CD4-positive, alpha-beta T cell treated with Interleukin-4 for 1 hour (primary cell): ENCODE measurements around the gene AMBRA1.
"Not testable (repeated sequence)": the region's sequence is repeated elsewhere in the genome, so short reads cannot be mapped to it uniquely, and the experiment has no call there.

Source experiments
- DNase-seq, 2 donors: peaks; one replicate each; pipeline ENCODE4 v3.0.0-alpha.2; 2020 to 2022

The AMBRA1 gene

DNA sequence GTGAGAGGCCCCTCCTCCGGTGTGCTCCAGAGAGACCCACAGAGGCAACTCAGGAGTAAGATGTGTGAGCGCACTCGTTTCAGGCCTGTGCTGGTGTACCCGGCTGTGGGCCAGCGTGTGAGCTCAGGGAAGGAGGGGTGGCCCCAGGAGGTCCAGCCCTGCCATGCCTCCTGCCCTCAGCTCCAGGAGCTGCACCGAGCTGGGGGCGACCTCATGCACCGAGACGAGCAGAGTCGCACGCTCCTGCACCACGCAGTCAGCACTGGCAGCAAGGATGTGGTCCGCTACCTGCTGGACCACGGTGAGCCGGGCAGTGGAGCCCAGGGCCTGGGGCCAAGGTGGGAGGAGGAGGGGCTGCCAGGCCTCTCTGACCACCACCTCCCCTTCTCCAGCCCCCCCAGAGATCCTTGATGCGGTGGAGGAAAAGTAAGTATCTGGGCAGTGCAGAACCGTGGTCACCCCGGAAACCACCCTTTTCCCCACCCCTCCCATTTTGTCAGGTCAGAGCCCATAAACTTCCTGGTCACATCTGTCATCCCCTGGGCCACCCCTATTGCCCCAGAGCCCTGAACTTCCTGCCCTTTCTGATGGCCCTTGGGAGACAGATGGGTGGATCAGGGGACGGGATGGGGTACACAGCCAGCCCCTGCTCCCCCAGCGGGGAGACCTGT lies 214.9 kb downstream of the AMBRA1 start:
- DNase-seq = no peak

DNA sequence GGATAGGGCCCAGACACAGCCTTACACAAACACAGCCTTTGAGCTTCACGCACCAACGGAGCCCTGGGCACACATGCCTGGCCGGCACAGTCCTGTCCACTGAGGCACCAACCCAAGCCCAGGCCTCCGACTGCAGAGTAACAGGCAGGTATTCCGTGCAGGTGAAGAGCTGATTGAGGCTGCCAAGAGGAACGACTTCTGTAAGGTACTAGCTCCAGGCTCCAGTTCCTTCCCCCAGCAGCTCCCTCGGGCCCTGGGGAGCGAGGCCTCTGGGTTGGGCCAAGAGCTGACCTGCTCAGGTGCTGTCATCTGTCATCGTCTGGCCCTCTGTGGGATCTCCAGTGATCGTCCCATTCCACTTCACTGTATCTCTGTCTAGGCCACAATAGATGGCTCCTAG lies 215.5 kb downstream of the AMBRA1 start:
- DNase-seq = no peak

DNA sequence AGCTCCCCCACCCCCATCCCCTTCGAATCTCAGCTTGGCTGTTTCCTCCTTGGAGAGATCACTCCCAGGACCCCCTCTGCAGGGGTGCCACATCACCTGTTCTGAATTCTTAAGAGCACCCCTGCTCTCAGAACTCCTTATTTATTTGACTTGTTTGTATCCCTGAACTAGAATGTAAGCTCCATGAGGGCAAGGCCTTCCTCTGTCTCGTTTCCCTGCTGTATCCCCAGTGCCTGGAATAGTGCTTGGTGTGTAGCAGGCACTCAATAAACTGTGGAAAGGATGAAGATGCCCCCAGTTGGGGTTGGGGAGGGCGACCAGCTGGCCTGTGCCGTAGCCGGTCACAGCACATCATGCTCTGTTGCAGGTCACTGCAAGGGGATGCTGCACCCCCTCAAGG lies 216.0 kb downstream of the AMBRA1 start:
- DNase-seq = no peak

DNA sequence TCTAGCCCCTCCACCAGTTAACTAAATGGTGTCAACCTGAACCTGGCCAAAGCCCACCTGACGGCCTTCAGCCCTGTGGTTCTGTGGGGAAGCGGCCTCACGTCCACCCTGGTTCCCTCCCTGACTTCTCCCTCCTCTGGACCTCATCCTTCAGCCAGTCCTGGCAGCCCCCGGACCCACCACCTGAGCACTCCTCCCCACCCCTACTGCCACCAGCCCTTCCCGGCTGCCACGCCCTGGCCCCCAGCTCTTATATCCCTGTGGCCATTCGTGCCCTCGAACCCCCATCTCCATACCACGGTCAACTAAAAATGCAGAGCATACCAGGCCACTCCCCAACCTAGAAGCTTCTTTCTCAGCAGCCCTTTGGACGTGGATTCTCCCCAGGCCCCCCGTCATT lies 216.5 kb downstream of the AMBRA1 start:
- DNase-seq = no peak

GRCh38 chr11:46376258-46377050 lies 217.4 kb downstream of the AMBRA1 start:
- DNase-seq = no peak

DNA sequence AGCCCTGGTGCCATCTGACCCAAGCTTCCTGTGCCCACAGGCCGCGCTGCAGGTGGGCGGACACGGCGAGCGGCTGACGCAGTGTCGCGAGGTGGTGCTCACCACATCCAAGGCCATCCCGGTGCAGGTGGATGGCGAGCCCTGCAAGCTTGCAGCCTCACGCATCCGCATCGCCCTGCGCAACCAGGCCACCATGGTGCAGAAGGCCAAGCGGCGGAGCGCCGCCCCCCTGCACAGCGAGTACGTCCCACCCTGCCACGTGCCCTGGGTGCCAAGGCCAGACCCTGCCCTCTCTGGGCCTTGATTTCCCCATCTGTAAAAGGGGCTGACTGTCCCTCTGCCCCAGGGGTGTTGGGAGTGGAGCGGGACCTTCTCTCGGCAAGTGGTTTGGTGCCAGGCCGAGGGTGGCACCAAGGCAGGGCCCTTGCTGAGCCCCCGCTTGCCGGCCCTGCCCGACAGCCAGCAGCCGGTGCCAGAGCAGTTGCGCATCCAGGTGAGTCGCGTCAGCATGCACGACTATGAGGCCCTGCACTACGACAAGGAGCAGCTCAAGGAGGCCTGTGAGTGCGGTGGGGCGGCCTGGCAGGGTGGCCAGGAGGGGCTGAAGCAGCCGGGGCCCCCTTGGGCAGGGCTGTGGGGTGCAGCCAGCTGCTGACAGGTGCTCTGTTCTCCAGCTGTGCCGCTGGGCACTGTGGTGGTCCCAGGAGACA lies 218.3 kb downstream of the AMBRA1 start:
- DNase-seq = no peak

- DNase-seq = no peak
Measured at GRCh38 chr11:46374815-46375214, 219.0 kb downstream of the AMBRA1 start.

GRCh38 chr11:46373787-46374740 lies 219.8 kb downstream of the AMBRA1 start:
- DNase-seq = no peak

GRCh38 chr11:46372501-46372900 lies 221.3 kb downstream of the AMBRA1 start:
- DNase-seq = not testable (repeated sequence)

GRCh38 chr11:46372086-46372485 lies 221.7 kb downstream of the AMBRA1 start:
- no peak for DNase-seq

- DNase-seq = not testable (repeated sequence)
Measured at GRCh38 chr11:46371262-46371661, 222.6 kb downstream of the AMBRA1 start.

- DNase-seq = no peak
Measured at GRCh38 chr11:46370253-46370652, 223.6 kb downstream of the AMBRA1 start.

GRCh38 chr11:46369458-46370152 lies 224.2 kb downstream of the AMBRA1 start:
- DNase-seq = peak; percentile 56 to 59

- DNase-seq = no peak
Measured at GRCh38 chr11:46367916-46368267, 225.9 kb downstream of the AMBRA1 start.

DNA sequence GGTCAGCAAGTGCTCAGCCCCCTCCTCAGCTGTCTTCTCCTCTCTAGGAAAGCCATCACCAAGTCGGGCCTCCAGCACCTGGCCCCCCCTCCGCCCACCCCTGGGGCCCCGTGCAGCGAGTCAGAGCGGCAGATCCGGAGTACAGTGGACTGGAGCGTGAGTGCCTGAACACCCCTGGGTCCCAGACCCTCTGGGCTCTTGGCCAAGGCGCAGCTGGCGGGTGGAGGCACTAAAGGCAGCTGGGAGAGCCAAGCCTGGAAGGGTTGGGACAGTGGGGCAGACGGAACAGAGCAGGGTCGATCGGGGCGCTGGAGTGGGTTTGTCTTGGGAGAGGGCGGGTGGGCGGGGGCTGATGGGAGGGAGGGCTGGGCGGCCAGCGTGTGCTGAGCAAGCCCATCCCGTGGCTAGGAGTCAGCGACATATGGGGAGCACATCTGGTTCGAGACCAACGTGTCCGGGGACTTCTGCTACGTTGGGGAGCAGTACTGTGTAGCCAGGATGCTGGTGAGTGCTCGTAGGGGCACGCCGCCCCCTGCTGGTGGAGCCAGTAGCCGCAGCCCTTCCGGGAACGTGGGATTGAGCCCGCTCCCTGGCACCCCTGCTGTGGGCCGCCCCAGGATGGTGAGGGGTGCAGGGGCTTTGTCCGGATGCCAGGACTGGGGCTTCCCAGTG lies 226.4 kb downstream of the AMBRA1 start:
- DNase-seq = peak; percentile 71 to 79

DNA sequence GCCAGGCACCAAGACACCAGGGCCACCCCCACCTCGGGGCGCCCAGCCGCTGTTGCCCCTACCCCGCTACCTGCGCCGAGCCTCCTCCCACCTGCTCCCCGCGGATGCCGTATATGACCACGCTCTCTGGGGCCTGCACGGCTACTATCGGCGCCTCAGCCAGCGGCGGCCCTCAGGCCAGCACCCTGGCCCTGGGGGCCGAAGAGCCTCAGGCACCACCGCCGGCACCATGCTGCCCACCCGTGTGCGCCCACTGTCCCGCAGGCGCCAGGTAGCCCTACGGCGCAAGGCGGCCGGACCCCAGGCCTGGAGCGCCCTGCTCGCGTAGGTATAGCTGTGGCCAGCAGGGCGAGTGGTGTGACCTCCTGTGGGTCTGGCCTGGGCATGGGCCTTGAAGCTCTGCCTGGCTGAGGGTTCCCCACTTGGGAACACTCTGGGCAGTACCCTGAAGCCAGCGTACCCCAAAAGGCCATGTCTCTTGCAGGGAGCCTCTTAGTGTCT lies 227.1 kb downstream of the AMBRA1 start:
- no peak for DNase-seq

DNA sequence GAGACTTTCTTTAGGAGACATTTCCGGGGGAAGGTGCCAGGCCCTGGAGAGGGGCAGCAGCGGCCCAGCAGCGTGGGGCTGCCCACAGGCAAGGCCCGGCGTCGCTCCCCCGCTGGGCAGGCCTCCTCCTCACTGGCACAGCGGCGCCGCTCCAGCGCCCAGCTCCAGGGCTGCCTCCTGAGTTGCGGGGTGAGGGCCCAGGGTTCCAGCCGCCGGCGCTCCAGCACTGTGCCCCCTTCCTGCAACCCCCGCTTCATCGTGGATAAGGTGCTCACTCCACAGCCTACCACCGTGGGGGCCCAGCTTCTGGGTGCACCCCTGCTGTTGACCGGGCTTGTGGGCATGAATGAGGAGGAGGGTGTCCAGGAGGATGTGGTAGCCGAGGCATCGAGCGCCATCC lies 227.6 kb downstream of the AMBRA1 start:
- no peak for DNase-seq

GRCh38 chr11:46364791-46365190 lies 229.0 kb downstream of the AMBRA1 start:
- no peak for DNase-seq

DNA sequence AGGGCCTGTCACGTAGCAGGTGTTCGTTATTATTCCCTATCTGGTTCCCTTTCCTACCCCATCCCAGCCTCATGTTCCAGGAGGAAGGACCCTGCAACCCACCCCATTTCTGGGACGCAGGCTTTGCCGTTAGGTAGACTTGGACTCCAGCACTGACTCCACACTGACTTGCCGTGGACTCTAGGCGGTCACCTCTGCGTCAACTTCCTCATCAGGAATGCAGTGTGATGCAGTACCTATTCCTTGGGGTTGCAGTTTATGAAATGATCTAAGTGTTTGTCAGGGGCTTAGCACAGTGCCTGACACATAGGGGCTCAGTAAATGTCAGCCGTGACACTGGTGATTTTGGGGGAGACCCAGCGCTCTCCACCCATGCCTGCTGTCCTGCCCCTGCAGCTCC lies 229.8 kb downstream of the AMBRA1 start:
- no peak for DNase-seq

- DNase-seq = no peak
Measured at GRCh38 chr11:46363455-46364005, 230.3 kb downstream of the AMBRA1 start.

DNA sequence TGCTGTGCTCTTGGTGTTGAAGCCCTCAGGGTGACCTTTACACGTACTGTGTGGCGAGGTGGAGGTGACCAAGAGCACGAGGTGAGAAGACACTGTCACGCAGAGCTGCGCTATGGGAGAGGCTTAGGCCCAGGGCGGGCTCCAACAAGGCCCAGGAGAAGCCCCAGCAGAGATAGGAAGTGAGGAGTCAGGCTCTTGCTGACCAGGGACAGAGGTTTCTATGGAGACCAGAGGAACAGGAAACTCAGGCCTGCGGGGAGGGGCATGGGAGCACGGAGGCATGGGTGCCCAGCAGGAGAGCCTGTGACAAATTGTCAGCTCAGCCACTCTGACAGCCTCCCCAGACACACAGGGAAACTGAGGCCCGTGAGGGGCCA lies 230.8 kb downstream of the AMBRA1 start:
- DNase-seq = peak in 1 of 2 donors; percentile 66
